Lung microvascular endothelial cell (primary cell): ENCODE measurements around the gene PEX11G. TPM values are rescaled to one million over a fixed set of nuclear protein-coding genes. Genes with fewer than 3 reads are reported as not detected.

Source experiments
- DNase-seq, 2 donors: peaks; one replicate each; pipeline versions ENCODE4 v3.0.0 to v3.0.0-alpha.2; 2010; ENCODE audit warnings: low read depth in 2 of 2
- total RNA-seq: library from RNA; depleted of rRNA; stranded (reverse); fragments of >200 nt; gene quantifications from 2 replicates; pipeline ENCODE4 v1.2.1, GENCODE V29; 2014

The PEX11G gene
- total RNA-seq, 1 donor from 2014 or later = 1.6 TPM

DNA sequence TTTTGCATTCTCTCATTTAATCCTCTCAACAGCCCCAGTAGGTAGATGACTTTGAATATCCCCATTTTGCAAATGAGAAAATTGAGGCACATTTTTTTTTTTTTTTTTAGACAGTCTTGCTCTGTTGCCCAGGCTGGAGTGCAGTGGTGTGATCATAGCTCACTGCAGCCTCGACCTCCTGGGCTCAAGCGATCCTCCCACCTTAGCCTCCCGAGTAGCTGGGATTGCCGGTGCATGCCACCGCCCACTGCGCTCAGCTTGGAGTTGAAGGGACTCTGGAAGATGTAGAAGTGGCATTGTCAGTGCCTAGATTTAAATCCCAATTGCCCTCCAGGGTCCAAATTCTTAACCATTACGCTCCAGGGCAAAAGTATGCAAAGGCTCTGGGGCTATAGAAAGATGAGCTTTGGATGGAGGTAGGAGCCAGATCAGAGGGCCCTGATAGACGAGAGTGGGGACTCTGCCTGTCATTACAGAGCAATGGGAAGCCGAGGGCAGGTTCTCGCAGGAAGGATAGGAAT lies 32.8 kb upstream of the PEX11G start:
- DNase-seq = no peak

DNA sequence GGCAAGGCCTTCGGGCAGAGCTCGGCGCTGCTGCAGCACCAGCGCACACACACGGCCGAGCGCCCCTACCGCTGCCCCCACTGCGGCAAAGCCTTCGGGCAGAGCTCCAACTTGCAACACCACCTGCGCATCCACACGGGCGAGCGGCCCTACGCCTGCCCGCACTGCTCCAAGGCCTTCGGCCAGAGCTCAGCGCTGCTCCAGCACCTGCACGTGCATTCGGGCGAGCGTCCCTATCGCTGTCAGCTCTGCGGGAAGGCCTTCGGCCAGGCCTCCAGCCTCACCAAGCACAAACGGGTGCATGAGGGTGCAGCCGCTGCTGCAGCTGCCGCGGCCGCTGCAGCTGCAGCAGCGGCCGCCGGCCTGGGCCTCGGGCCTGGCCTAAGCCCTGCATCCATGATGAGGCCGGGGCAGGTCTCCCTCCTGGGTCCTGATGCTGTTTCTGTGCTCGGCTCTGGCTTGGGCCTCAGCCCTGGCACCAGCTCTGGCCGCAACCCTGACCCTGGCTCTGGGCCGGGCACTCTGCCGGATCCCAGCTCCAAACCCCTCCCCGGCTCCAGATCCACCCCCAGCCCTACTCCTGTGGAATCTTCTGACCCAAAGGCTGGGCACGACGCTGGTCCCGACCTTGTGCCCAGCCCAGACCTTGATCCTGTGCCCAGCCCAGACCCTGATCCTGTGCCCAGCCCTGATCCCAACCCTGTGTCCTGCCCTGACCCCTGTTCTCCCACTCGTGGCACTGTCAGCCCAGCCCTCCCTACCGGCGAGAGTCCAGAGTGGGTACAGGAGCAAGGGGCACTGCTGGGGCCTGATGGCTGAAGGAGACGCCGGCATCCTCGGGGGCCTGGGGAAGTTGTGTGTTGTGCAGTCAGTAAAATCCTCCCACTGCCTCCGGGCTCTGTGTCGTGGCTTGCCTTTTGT lies 31.6 kb upstream of the PEX11G start:
- no peak for DNase-seq

DNA sequence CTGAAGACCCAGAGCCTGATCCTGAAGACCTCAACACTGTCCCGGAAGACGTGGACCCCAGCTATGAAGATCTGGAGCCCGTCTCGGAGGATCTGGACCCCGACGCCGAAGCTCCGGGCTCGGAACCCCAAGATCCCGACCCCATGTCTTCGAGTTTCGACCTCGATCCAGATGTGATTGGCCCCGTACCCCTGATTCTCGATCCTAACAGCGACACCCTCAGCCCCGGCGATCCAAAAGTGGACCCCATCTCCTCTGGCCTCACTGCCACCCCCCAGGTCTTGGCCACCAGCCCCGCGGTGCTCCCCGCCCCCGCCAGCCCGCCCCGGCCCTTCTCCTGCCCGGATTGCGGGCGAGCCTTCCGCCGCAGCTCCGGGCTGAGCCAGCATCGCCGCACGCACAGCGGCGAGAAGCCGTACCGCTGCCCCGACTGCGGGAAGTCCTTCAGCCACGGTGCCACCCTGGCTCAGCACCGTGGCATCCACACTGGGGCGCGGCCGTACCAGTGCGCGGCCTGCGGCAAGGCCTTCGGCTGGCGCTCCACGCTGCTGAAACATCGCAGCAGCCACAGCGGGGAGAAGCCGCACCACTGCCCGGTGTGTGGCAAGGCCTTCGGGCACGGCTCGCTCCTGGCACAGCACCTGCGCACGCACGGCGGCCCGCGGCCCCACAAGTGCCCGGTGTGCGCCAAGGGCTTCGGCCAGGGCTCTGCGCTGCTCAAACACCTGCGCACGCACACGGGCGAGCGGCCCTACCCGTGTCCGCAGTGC lies 30.7 kb upstream of the PEX11G start:
- no peak for DNase-seq

DNA sequence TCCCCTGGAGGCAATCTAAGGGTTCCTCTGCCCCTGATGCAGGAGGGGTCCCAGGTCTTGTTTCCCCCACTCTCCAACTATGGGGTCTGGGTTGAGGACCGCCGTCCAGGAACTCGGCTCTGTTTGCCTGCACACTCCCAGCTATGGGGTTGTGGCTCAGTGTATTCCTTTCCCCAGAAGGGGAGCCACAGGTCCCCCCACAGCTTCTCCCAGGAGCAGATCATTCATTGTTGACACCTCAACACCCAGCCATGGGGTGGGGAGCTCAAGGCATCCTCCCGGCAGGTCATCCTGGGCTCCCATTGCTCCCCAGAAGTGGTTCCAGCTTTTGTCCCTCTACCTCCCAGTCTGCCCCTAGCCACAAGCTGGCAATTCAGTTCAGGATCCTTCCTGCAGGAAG lies 28.0 kb upstream of the PEX11G start:
- DNase-seq = no peak

DNA sequence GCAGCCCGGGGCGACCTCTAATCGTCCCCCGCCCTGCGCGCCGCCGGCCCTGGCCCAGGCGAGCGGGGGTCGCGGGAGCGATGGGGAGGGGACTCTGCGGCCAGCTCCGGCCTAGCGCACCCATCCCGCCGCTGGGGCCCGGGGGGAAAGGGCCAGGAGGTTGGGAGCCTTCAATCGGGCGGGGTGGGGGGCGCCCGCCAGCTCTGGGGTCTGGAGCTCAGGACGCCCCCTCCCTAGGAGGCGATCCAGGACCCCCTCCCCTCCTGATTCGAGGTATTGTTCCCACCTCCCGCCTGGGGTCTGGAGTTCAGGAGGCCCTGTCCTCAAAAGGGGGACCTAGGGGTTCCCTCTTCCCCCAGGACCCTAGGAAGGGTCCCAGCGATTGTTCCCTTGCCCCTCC lies 27.5 kb upstream of the PEX11G start:
- DNase-seq = no peak

DNA sequence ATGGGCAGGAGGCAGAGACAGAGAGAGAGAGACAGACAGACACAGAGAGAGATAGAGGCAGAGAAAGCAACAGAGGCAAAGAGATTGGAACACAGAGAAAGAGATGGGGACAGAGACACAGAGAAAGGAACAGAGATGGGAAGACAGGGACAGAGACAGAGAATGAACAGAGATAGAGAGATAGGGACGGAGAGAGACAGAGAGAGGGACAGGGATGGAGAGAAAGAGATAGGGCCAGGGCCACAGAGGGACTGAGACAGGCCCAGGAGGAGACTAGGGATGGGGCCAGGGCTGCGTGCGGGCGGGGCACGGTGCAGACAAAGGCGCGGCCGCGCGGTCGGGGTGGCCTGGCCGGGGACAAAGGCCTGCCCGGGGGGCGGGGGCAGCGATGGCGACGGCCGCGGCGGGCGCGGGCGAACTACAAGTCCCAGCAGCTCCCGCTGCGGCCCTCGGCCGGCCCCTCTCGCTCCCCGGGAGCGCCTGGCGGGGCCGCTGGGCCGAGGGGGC lies 26.9 kb upstream of the PEX11G start, which contains the start of gene ZNF358:
Gene ZNF358, plus strand, starts transcription at position 459 of the 507 bp plus-strand sequence. CDS start 3,140 bp downstream, outside the sequence.
- peak; percentile 69 to 82 for DNase-seq

DNA sequence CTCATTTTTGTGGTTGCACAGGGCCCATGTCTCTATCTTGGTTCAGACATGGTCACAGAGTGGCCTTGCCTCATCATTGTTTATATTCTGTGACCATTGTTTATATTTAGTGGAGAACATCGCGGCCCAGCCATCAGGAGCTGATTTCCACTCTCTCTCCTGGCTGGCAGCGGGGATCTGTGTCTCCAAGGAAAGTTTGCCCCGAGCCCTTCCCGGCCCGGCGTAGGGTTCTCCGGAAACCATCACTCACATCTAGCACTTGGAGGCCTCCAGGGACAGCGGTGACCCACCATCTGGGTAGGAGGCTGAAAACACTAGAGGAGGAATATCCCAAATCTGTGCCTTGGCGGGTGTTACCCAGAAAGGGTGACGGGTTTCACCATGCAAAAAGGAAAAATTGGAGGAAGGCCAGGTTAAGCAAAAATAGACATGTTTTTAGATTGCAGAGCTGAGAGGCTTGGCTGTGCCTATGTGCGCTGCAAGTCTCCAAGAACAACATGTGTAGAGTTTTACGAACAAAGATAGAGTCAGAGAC lies 26.3 kb upstream of the PEX11G start:
- no peak for DNase-seq

DNA sequence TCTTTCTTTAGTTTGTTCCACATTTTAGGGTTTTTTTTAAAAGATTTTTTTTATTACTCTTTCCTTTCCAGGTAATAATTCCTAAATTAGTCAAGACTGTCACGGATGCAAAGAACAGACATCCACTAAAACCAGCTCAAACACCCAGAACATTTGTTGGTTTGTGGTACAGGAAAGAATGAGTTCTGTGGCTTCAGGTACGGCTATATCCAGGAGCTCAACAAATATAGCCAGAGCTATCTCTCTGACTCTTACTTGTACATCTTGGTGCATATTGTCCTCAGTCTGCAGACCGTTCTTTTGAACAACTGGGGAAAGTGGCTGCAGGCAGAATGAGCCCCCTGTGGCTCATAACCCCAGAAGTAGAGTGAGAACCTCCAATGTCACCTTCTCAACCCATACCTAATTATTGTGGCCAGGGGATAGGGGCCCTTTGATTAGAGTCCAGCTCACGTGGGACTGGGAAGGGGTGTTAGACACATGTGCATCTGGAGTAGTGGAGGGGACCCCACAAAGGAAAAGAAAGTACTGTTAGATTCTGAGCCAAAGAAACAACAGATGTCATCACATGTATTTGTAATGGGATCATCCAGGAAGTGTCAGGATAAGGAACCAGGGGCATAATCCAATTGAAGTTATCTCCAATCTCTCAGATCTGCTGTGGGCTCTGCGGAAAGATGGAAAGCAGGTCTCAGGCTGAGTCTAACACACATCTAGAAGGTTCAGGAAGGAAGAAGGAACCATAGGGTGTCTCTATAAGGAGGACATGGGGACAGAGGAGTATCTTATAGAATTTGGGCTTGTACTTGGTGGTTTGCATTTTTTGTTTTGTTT lies 25.2 kb upstream of the PEX11G start:
- no peak for DNase-seq

DNA sequence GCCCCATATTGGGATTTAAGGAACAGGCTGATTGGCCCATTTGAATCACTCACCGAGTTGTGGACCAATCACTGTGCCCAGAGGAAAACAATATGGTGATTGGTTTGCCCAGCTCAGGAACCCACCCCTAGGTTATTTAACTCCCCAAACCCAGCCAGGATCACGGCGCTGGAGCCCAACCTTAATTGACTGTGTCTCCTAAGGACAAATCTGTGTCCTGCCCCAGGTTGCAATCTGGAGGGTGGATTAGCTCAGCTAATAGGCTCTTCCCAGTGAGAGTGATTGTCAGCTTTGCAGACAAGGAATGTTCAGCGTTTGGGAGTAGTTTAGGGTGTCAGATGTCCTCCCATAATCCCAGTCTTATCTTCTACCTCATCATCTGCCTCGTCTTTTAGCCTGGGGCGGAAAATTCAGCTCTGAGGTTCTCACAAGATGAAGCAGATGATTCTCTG lies 23.6 kb upstream of the PEX11G start:
- DNase-seq = peak in 1 of 2 donors; percentile 22

DNA sequence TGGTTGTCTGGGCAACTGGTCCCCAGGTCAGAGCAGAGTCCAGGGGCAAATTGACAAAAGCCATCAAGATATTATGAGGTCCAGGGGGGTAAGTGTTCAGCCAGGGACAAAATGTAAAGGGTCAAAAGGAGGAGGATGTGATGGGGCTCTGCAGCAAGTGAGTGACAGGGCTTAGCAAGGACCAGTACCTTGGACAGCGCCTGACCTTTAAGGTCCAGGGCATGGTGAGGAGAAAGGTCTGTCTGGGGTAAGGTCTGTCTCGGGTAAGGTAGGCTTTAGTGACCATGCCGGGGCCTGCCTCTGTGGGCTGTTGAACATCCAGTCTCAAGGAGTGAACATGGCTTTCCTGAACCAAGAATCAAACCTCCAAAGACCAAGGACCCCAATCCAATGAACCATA lies 20.8 kb upstream of the PEX11G start:
- DNase-seq = no peak

DNA sequence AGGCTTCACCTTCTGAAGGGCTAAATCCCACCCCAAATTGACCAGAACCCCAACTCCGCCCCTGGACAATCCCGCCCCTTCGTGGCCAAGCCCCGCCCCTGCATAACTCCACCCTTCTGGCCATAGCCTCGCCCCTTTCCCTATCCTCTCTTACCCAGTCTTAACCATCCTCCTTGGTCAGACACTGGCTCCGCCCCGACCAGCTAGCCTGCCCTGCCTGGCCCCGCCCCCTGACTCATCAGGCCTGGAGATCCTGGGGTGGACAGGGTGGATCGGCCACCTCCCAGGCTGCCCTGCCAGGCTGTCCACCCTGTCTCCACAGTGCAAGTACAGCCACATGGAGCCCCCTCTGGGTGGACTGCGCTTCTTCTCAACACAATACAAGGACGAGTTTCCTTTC lies 19.0 kb upstream of the PEX11G start:
- peak; percentile 42 to 93 for DNase-seq

DNA sequence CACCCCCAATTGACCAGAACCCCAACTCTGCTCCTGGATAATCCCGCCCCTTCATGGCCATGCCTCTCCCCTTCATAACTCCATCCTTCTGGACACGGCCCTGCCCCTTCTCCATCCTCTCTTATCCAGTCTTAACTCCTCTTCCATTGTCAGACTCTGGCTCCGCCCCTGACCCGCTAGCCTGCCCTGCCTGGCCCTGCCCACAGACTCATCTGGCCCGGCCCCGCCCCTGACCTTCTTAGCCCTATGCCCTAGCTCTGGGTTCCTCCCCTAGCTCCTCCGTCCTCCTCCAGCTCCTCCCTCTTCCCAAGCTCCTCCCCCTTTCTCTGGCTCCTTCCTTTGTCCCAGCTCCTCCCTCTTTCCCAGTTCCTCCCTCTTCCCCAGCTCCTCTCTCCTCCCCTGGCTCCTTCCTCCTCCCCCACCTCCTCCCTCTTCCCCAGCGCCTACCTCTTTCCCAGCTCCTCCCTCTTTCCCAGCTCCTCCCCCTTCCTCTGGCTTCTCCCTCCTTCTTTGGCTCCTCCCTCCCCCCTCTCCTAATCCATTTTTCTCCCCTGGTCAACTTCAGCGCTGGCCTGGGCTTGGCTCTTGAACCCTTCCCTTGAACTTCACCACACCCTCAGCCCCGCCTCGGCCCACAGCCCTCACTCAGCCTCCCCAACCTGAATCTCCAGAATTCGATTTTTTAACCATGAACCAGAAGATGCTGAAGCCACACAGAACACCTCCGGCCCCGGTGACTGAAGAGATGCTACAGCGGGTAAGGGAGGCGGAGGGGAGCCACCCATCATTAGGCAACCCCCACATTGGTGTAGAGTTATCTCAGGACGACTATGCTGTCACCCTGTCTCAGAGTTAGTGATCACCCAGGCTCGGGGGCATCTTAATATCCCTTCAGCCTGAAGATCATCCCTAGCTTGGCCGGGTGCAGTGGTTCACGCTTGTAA lies 17.8 kb upstream of the PEX11G start:
- DNase-seq = peak; percentile 18 to 95

DNA sequence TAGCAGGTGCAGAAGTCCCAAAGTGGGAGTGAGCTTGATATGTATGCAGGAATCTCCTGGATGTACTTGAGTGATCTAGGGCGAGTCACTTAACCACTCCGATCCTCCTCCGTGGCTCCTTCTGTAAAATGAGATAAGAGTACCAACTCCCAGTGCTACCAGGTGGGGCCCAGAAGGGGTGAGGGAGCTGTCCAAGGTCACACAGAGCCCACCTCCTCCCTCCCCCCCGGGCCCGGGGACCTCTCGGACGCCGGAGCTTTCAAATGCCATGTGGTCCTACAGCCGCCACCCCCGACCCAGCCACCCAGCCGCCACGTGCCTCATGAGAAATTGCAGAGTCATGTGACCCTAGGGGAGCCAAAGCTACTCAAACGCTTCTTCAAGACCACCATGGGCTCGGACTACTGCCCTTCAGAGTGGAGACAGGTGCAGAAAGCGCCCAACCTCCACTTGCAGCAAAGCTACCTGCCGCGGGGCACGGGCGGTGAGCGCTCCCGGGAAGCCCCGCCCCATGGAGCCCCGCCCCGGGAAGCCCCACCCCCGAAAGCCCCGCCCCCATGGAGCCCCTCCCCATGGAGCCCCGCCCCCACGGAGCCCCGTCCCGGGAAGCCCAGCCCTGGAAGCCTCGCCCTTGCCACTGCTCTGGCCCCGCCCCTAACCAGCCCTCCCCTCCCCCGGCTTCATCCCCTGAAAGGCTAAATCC lies 17.0 kb upstream of the PEX11G start:
- no peak for DNase-seq

DNA sequence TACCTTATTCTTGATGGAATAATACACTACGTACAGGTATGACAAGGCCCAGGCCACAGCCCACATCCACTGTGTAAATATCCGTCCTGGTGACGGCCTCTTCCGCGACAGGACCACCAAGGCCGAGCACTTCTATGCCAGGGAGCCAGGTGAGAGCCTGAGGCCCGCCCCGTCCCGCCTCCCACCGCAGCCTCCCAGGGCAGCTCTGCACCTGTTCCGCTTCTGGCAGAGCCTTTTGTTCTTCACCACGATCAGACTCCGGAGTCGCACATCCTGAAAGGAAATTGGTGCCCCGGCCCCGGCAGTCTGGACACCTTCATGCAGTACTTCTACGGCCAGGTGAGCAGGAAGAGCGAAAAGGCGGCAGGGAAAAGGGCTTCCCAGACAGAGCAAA lies 16.4 kb upstream of the PEX11G start:
- no peak for DNase-seq

DNA sequence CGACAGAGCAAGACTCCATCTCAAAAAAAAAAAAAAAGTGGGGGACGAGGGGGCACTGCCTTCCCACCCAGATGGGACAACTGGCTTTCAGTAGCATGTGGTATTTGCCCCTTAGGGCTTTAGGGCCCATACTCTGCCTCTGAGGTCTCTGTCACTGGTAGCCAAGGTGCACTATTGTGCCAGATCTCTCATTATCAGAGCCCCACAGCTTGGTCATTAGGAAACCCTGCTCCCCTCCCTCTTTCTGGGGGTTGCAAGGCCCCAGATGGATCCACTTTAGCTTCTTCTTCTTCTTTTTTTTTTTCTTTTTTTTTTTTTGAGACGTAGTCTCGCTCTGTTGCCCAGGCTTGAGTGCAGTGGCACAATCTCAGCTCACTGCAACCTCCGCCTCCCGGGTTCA lies 15.8 kb upstream of the PEX11G start:
- no peak for DNase-seq

DNA sequence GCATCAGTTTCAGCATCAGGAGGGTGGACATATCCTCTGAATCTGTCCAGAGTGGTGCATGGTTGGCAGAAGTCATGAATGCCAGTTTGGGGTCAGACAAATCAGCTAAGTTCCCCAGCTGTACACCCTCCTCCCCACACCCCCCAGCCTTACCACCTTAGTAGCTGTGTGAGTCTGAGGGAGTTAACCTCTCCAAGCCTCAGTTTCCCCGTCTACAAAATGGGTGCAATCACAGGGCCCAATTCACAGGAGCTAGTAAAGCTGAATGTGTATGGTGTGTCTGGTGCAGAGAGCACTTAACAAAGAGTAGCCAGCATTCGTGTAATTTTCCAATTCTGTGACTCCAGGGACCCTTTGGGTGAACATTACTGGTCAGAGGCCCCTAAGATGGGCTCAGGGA lies 13.7 kb upstream of the PEX11G start:
- DNase-seq = no peak

DNA sequence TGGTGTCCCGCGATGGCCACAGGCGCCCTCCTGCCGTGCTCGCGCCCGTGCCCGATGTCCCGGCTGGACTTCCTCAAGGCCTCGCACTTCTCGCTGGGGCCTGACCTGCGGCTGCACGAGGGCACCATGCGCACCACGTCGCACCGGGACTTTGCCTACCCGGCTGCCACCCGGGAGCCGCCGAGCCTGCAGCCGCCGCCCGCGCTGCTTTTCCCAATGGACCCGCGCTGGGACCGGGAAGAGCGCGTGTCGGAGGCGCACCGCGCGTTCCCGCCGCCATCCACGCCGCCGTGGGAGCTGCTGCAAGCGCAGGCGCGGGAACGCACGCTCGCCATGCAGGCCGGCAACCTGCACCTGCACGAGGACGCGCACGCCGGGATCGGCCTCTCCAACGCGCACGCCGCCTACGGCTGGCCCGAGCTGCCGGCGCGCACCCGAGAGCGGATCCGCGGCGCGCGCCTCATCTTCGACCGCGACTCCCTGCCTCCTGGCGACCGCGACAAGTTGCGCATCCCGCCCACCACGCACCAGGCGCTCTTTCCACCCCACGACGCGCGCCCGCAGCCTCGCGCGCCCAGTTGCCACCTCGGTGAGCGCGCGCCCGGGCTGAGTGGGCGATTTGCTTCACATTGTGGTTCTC lies 12.1 kb upstream of the PEX11G start:
- DNase-seq = peak; percentile 51 to 87

DNA sequence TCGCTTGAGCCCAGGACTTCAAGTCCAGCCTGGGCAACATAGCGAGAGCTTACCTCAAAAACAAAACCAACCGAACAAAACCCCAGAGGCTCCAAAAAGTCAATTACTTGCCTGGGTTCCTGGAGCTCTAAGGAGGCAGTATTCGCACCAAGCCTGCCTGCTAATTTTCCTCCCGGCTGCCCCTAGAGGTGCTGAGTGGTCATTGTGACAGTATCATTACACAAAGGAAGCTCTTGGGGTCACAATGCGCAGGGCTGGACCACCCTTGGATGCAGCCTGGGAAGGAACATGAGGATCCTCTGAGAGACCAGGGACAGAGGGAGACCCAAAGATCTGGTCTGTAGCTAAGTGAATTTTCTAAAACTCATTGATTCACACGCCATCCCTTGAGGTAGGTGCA lies 8.5 kb upstream of the PEX11G start:
- peak in 1 of 2 donors; percentile 27 for DNase-seq
